GM12872 (cell line): ENCODE measurements around the gene IQSEC1.

Source experiments
- CTCF ChIP-seq: IDR thresholded peaks from 3 replicates; pipeline ENCODE4 v1.5.1; 2011; ENCODE audit warnings: low read depth, mild to moderate bottlenecking, low read length, moderate library complexity; ENCODE audit not compliant: insufficient read depth

IQSEC1 gene

GRCh38 chr3:13018043-13018451 is 55.2 kb downstream of the IQSEC1 start:
- no peak for TF ChIP-seq CTCF

- TF ChIP-seq CTCF = no peak
These were observed 55.7 kb downstream of the IQSEC1 start for GRCh38 chr3:13017361-13018042.

- no peak for TF ChIP-seq CTCF
These were observed 56.4 kb downstream of the IQSEC1 start for GRCh38 chr3:13016721-13017255.

GRCh38 chr3:13016083-13016720 is 57.0 kb downstream of the IQSEC1 start:
- no peak for TF ChIP-seq CTCF

GRCh38 chr3:13015286-13016082 is 57.7 kb downstream of the IQSEC1 start:
- TF ChIP-seq CTCF = no peak

GRCh38 chr3:13014755-13015285 is 58.4 kb downstream of the IQSEC1 start:
- TF ChIP-seq CTCF = no peak
